IPS DF 19.7 (cell line): ENCODE data around the gene HNRNPUL2.

Source experiments
- DNase-seq: peaks from one replicate; pipeline ENCODE4 v3.0.0-alpha.2; 2013; ENCODE audit warnings: low read depth, low spot score

HNRNPUL2 gene

DNA sequence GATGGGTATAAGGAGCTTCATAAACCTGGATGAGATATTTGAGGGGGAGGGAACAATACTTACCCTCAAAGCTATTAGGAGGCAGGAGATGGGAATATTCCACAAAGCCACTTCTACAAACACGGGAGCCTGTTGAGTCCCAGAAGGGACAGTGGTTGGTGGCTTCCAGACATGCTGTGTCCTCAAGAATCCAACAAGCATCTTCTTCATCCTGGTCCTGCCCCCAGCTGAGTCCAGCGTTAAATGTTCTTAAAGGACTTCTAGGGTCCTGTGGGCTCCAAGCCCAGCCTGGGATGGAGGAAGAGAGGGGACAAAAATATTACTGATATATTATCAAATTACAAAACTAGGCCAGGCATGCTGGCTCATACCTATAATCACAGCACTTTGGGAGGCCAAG is 59.8 kb downstream of the HNRNPUL2 start:
- DNase-seq, result no peak

DNA sequence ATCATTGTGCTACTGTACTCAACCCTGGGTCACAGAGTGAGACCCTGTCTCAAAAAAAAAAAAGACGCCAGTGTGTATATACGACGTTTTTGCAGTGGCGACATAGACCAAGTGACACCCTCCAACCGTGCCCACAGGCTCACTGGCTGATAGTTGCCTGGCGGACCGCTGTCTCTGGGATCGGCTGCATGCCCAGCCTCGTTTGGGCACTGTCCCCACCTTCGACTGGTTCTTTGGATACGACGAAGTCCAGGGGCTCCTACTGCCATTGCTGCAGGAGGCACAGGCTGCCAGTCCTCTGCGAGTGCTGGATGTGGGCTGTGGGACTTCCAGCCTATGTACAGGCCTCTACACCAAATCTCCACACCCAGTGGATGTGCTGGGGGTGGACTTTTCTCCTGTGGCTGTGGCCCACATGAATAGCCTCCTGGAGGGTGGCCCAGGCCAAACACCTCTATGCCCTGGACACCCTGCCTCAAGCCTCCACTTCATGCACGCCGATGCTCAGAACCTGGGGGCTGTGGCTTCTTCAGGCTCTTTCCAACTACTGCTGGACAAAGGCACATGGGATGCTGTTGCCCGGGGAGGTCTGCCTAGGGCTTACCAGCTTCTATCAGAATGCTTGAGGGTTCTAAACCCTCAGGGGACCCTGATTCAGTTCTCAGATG is 60.9 kb downstream of the HNRNPUL2 start:
- DNase-seq, result no peak

DNA sequence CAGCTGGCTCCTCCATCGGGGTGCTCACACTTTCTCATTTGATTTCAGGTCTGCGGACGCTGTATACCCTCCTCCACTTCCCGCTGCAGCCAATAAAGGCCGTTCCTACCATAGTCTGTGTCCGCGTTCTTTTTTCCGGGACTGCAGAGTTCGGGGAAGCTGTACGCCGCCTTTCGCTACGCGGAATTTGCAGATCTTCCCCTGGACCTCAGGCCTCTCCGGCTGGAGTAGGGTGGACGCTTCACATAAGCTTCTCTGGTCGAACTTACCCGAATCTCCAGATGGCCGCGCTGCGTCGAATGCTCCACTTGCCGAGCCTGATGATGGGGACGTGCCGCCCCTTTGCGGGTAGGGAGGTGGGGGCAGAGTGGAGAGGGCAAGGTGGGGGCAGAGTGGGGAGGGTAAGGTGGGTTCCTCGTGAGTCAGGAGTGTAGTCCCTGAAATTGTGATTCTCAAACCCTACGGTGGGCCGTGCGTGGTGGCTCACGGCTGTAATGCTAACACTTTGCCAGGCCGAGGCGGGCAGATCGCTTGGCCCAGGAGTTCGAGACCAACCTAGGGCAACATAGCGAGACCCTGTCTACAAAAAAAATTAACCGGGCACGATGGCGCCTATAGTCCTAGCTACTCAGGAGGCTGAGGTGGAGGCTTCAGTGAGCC is 61.5 kb downstream of the HNRNPUL2 start:
- DNase-seq, result no peak

DNA sequence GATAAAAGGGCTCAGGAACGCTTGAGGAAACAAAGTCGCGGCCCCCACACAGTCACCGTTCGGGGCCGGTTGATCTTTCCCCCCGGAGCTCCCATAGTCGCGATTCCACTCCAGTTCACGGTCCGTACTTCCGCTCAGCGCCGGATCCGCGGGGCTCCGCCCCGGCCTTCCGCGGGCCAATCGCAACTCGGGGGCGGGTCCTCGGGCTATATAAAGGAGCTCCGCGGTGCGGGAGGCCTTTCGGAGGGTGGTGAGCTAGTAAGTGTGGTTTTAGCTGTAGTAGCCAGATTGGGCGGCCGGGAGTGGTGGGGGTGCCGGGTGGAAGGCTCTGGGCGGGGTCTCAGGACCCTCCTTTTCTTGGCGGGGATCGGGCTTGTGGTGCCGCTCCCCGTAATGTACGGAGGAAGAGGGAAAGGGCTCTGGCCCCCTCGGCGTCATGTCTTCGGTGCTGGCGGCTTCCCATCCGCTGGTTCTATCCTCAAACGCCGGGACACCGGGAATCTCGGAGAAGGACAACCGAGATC is 62.1 kb downstream of the HNRNPUL2 start, which contains the start of the genes C11orf98 and CSKMT:
C11orf98 (minus strand) TSS at position 136 of the 524 bp plus-strand sequence; CDS start at position 95, 41 bp downstream.
CSKMT (plus strand) TSS at position 238 of the 524 bp plus-strand sequence. CDS start 568 bp downstream, outside the sequence.
- DNase-seq, result no peak

DNA sequence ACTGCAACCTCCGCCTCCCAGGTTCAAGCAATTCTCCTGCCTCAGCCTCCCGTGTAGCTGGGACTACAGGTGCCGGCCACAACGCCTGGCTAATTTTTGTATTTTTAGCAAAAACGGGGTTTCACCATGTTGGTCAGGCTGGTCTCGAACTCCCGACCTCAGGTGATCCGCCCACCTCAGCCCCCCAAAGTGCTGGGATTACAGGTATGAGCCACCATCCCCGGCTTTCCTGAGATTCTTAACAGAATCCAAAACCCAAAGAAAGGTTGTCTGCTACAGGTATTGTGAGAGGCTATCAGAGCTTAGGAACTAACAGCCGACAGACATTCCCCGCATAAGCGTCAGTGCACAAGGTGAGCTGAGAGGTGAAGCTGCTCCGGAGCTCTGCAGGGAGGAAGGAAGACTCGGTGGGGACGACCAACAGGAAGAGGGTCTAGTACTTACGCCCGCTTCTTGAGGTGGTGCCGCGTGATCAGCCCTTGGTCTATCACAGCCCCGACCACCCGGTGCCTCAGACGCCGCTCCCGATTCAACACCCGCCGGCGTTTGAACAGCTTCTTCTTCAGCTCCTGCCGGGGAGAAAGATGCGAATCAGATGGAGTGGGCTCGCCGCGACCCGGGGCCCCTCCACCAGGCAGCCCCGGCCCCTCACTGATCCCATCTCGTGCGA is 62.7 kb downstream of the HNRNPUL2 start:
- DNase-seq, result no peak
